Smooth muscle cell of the umbilical artery (primary cell): ENCODE data around the gene MYNN. TPM values are rescaled to one million over a fixed set of nuclear protein-coding genes. Genes with fewer than 3 reads are reported as not detected.

ENCODE experiments used
- total RNA-seq: library from RNA; depleted of rRNA; stranded (reverse); fragments of >200 nt; gene quantifications from 2 replicates; pipeline ENCODE4 v1.2.3, GENCODE V29; 2014

Gene MYNN
- total RNA-seq: 20.4 and 27.3 TPM in 2 replicates

DNA sequence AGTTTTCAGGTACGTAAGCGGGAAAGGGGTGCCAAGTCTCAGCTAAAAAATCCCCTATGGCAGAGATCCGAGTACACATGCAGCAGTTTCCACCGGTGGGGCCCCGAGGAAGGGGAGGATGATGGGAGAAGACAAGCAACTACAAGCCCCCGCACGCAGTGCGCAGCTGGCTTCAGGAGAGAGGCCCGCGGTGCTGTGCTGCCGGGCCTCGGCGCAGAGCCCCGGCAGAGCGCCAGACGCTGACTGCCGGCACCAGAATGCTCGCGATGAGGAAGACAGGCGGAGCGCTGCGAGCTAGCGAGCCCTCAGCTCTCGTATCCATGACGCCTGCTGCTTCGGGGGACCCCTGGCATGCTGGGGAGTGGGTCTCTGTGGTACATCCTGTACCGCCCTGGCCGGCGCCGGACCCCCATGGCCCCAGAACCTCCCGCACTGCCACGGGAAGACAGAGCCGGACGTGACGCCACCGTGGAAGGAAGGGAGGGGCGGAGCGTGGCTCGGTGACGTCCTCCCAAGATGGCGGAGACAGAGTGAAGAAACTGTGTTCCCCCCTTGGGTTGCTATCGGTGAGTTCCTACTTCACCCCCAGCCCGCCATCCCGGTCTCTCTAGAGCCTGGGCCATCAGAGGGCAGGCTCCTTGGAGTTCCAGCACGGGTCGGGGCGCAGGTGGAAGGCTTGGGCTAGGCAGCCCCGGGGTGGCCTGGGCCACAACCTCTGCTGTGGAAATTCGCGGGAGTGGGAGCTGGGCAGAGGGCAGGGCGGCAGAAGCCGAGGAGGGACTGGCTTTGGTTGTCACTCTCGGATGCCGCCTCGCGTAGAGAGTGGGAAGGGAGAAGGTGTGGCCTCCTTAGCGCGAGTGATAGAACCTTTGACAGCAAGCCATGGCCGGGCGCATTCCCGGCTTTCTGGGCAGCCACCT is at the start of gene MYNN:
Gene MYNN (plus strand): TSS at position 500 of the 920 bp plus-strand sequence. CDS start 900 bp downstream, outside the sequence.

GRCh38 chr3:169764882-169765612 is 8.1 kb upstream of the MYNN start, which contains the start of gene TERC:
Gene TERC (minus strand): TSS chr3:169765060.

DNA sequence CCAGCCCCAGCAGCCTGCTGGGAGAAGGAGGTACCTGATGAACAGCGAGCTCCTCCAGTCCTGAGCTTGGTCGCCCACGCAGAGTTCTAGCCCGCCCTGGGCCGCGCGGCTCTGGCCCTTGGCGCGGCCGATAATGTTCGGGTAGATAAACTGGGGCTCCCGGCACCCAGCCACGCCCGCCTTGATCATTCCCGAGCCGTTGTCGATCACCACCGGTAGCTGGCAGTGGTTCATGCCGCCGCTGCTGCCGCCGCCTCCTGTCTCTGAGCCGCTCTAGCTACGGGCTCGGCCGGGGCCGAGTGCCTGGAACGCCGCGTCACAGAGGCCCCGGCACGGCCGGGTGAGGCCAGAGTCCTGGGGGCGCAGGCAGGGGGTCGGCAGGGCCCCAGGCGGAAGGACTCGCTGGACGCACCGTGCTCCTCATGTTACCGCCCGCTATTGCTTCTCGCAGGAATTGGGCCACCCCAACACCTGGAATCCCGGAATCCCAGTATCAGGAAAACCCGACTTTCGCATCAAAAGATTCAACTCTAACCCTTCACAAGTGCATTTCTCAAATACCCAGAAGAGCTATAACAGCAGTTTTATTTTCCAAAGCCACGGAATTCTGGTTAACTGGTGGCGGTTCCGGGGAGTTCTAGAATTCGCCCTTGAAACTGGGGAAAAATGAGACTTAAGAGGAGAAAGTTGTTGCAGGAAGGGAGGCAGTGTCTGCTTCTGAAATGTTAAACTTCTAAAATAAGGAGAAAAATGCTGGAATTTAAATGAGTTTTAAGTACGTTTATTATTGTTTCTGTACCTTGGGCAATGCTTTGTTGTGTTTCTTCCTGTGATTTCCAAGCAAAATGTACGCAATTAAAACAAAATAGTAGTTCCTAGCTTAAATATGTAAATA is 3.7 kb upstream of the MYNN start, which contains the start of gene ACTRT3:
Gene ACTRT3 (minus strand): TSS at position 275 of the 895 bp plus-strand sequence. CDS start 41 bp downstream, at position 234.

DNA sequence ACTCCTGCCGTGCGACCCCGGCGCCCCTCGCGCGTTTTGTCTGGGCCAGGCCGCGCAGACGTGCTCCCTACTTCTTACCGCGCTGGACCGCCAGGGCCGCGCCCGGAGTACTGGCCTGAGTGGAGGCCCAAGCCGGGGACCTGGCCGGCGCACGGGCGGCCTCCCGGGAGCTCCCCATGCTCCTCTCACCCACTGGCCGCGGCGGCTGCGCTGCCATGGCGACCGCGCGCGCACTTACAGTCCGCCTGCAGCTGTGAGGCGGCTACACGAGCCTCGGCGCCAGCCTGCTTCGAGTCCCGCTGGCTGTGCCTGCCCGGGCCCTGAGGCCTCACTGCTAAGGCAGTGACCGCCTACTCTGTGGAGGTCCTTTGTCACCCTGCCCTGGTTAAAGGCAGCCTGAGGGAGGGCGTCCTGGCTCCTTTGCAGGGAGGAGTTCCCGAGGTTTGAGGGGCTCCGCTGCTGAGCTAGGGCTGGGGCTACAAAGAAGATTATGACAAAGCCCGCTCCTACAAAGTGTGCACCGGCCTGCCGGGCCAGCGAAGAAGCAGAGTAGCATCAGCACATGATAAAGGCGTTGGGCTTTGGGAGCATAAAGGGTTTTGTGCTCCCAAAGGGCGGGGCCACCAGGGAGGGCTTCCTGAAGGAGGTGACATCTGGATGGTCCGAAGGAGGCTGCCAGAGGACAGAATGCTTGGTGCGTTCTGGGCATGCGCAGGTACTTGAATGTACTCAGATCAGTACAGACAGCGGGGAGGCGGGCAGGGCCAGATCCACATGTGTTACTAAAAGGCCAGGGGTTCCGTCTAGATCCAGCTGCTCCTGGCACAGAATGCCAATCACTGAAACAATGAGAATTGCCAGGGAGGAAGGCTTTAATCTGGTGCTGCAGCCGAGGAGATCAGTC is 39.4 kb downstream of the MYNN start, which contains the start of the genes LRRC34 and LRRIQ4:
Gene LRRC34 (minus strand): TSS at position 573 of the 904 bp plus-strand sequence. CDS start 356 bp downstream, at position 217.
Gene LRRIQ4 (plus strand): TSS at position 539 of the 904 bp plus-strand sequence. CDS start 9,052 bp downstream, outside the sequence.

Other genes with a start within 250 kb of the MYNN start
- 22.6 and 49.5 TPM in 2 replicates for gene MECOM, start 109.7 kb upstream of the MYNN start, total RNA-seq
- 21.7 and 295 TPM in 2 replicates for gene TERC, start 8.3 kb upstream of the MYNN start, total RNA-seq
- 3.4 and 4.8 TPM in 2 replicates for gene ACTRT3, start 3.8 kb upstream of the MYNN start, total RNA-seq
- gene LRRIQ4, start 39.5 kb downstream of the MYNN start, total RNA-seq: not detected in 2 replicates
- gene LRRC34, start 39.5 kb downstream of the MYNN start, total RNA-seq: 0.59 and 1.8 TPM in 2 replicates
- gene LRRC31, start 96.5 kb downstream of the MYNN start, total RNA-seq: not detected in 2 replicates
- not detected in 2 replicates for gene SAMD7, start 138.2 kb downstream of the MYNN start, total RNA-seq
- 48.7 and 66.2 TPM in 2 replicates for gene SEC62, start 193.4 kb downstream of the MYNN start, total RNA-seq